ENCODE results near the gene ZC2HC1C. TPM values are rescaled to one million over a fixed set of nuclear protein-coding genes. Genes with fewer than 3 reads are reported as not detected.
A peak's percentile ranks its signal among the peaks of the same experiment; 100 is the strongest.
"Not testable (repeated sequence)": the region's sequence is repeated elsewhere in the genome, so short reads cannot be mapped to it uniquely, and the experiment has no call there.

Gene ZC2HC1C
- total RNA-seq, 1 donor: 1.1 TPM

GRCh38 chr14:75066691-75067090 lies 2.8 kb upstream of the ZC2HC1C start:
- Histone ChIP-seq H4K20me1 (ENCODE audit: insufficient read depth, low read length) (no peaks in the 10 kb centered on the region), H3K27ac (ENCODE audit: low read depth, low read length) (no peak overlapping the region), H3K36me3 (ENCODE audit: insufficient read depth, low read length) (no peaks in the 10 kb centered on the region), H3K4me1 (ENCODE audit: insufficient read depth, low read length) (peaks cover 10% of the 10 kb centered on the region), H3K4me2 (ENCODE audit: insufficient read depth, low read length) (no peak overlapping the region), H3K27me3 (ENCODE audit: insufficient read depth, low read length) (no peaks in the 10 kb centered on the region), H3K9me3 (ENCODE audit: low read depth, low read length) (no peaks in the 10 kb centered on the region), H3K79me2 (ENCODE audit: insufficient read depth, low read length) (peaks cover 14% of the 10 kb centered on the region), H3K4me3 (ENCODE audit: insufficient read depth, low read length) (no peak overlapping the region), H2AFZ (ENCODE audit: low read length) (no peak overlapping the region)
- DNase-seq (ENCODE audit: insufficient read length, low spot score, missing footprints): no peak
- TF ChIP-seq CTCF (IDR thresholded peaks at IDR 0.05; ENCODE audit: extremely low read depth, low read depth, low read length): no peak

- no peak overlapping the region for H3K4me2 ChIP-seq (ENCODE audit: insufficient read depth, low read length)
- no peaks in the 10 kb centered on the region for H4K20me1 ChIP-seq (ENCODE audit: insufficient read depth, low read length)
- no peaks in the 10 kb centered on the region for H3K27me3 ChIP-seq (ENCODE audit: insufficient read depth, low read length)
- no peak overlapping the region for H3K27ac ChIP-seq (ENCODE audit: low read depth, low read length)
- H2AFZ ChIP-seq (ENCODE audit: low read length): no peak overlapping the region
- DNase-seq (ENCODE audit: insufficient read length, low spot score, missing footprints): no peak
- no peak overlapping the region for H3K4me3 ChIP-seq (ENCODE audit: insufficient read depth, low read length)
- H3K36me3 ChIP-seq (ENCODE audit: insufficient read depth, low read length): no peaks in the 10 kb centered on the region
- no peaks in the 10 kb centered on the region for H3K9me3 ChIP-seq (ENCODE audit: low read depth, low read length)
- TF ChIP-seq CTCF (IDR thresholded peaks at IDR 0.05; ENCODE audit: extremely low read depth, low read depth, low read length): no peak
- H3K79me2 ChIP-seq (ENCODE audit: insufficient read depth, low read length): peaks cover 14% of the 10 kb centered on the region
- peaks cover 10% of the 10 kb centered on the region for H3K4me1 ChIP-seq (ENCODE audit: insufficient read depth, low read length)
Measured at GRCh38 chr14:75067212-75067611, 2.2 kb upstream of the ZC2HC1C start.

- H3K27ac ChIP-seq (ENCODE audit: low read depth, low read length); H4K20me1 ChIP-seq (ENCODE audit: insufficient read depth, low read length): not testable (repeated sequence)
Measured at GRCh38 chr14:75067765-75068164, 1.7 kb upstream of the ZC2HC1C start.

GRCh38 chr14:75068294-75069120 lies 934 bp upstream of the ZC2HC1C start:
- Histone ChIP-seq H3K79me2 (ENCODE audit: insufficient read depth, low read length) (peaks cover 5% of the 10 kb centered on the region), H3K4me2 (ENCODE audit: insufficient read depth, low read length) (peak overlapping the region; percentile 87), H3K27me3 (ENCODE audit: insufficient read depth, low read length) (no peaks in the 10 kb centered on the region), H2AFZ (ENCODE audit: low read length) (peak overlapping the region; percentile 82), H3K9me3 (ENCODE audit: low read depth, low read length) (no peaks in the 10 kb centered on the region), H3K27ac (ENCODE audit: low read depth, low read length) (peak overlapping the region; percentile 71), H3K4me1 (ENCODE audit: insufficient read depth, low read length) (peaks cover 4% of the 10 kb centered on the region), H3K4me3 (ENCODE audit: insufficient read depth, low read length) (peak overlapping the region; percentile 77), H3K36me3 (ENCODE audit: insufficient read depth, low read length) (no peaks in the 10 kb centered on the region), H4K20me1 (ENCODE audit: insufficient read depth, low read length) (no peaks in the 10 kb centered on the region)
- TF ChIP-seq CTCF (IDR thresholded peaks at IDR 0.05; ENCODE audit: extremely low read depth, low read depth, low read length): no peak
- no peak for DNase-seq (ENCODE audit: insufficient read length, low spot score, missing footprints)

More at GRCh38 chr14:75067765-75068164, 1.7 kb upstream of the ZC2HC1C start:
- H3K9me3 ChIP-seq (ENCODE audit: low read depth, low read length); H2AFZ ChIP-seq (ENCODE audit: low read length); H3K4me3 ChIP-seq (ENCODE audit: insufficient read depth, low read length); DNase-seq (ENCODE audit: insufficient read length, low spot score, missing footprints); H3K27me3 ChIP-seq (ENCODE audit: insufficient read depth, low read length); H3K36me3 ChIP-seq (ENCODE audit: insufficient read depth, low read length): not testable (repeated sequence)
- Histone ChIP-seq H3K79me2 (ENCODE audit: insufficient read depth, low read length) (peaks cover 12% of the 10 kb centered on the region), H3K4me2 (ENCODE audit: insufficient read depth, low read length) (peak overlapping the region; percentile 87), H3K4me1 (ENCODE audit: insufficient read depth, low read length) (peaks cover 10% of the 10 kb centered on the region)

Measured in osteoblast (primary cell).